ENCODE results near the gene AFDN. TPM values are rescaled to one million over a fixed set of nuclear protein-coding genes. Genes with fewer than 3 reads are reported as not detected.

The AFDN gene
- total RNA-seq, 3 donors from 2014 or later, result 93.1 to 292 (median 170) TPM

GRCh38 chr6:167949121-167949684 lies 122.5 kb downstream of the AFDN start:
- H3K27ac ChIP-seq, result no peak overlapping the region
- H3K4me3 ChIP-seq, result no peak overlapping the region
- H3K9me3 ChIP-seq, result no peaks in the 10 kb centered on the region
- intact Hi-C loops (cut with DNase I; ENCODE audit: low total_unique reads), result no loop called here
- H3K4me1 ChIP-seq, result no peaks in the 10 kb centered on the region
- TF ChIP-seq POLR2AphosphoS5 (IDR thresholded peaks at IDR 0.05) (no peak), POLR2A (IDR thresholded peaks at IDR 0.05) (no peak), CTCF (IDR thresholded peaks at IDR 0.05) (no peak)
- H3K27me3 ChIP-seq, result no peaks in the 10 kb centered on the region
- no peaks in the 10 kb centered on the region for H3K36me3 ChIP-seq
- no peak for DNase-seq (ENCODE audit: low spot score in 2 of 2)

- Histone ChIP-seq H3K4me1 (no peaks in the 10 kb centered on the region), H3K36me3 (no peaks in the 10 kb centered on the region), H3K27me3 (no peaks in the 10 kb centered on the region), H3K27ac (no peak overlapping the region), H3K9me3 (no peaks in the 10 kb centered on the region), H3K4me3 (no peak overlapping the region)
- intact Hi-C loops (cut with DNase I; ENCODE audit: low total_unique reads), result no loop called here
- TF ChIP-seq POLR2AphosphoS5 (IDR thresholded peaks at IDR 0.05) (no peak), POLR2A (IDR thresholded peaks at IDR 0.05) (no peak), CTCF (IDR thresholded peaks at IDR 0.05) (no peak)
- DNase-seq (ENCODE audit: low spot score in 2 of 2), result no peak
Observed at GRCh38 chr6:167951781-167952511, 125.2 kb downstream of the AFDN start.

- intact Hi-C loops (cut with DNase I; ENCODE audit: low total_unique reads), result no loop called here
- Histone ChIP-seq H3K4me1 (no peaks in the 10 kb centered on the region), H3K9me3 (no peaks in the 10 kb centered on the region), H3K36me3 (no peaks in the 10 kb centered on the region), H3K4me3 (no peak overlapping the region), H3K27ac (no peak overlapping the region), H3K27me3 (no peaks in the 10 kb centered on the region)
- no peak for TF ChIP-seq POLR2AphosphoS5 (IDR thresholded peaks at IDR 0.05)
- no peak for TF ChIP-seq CTCF (IDR thresholded peaks at IDR 0.05)
- TF ChIP-seq POLR2A (IDR thresholded peaks at IDR 0.05), result no peak
- DNase-seq (ENCODE audit: low spot score in 2 of 2), result no peak
Observed at GRCh38 chr6:167952512-167952859, 125.8 kb downstream of the AFDN start.

- no peak for TF ChIP-seq CTCF (IDR thresholded peaks at IDR 0.05)
- no peak for TF ChIP-seq POLR2A (IDR thresholded peaks at IDR 0.05)
- TF ChIP-seq POLR2AphosphoS5 (IDR thresholded peaks at IDR 0.05), result no peak
- no peak overlapping the region for H3K27ac ChIP-seq
- H3K27me3 ChIP-seq, result no peaks in the 10 kb centered on the region
- intact Hi-C loops (cut with DNase I; ENCODE audit: low total_unique reads), result no loop called here
- no peaks in the 10 kb centered on the region for H3K9me3 ChIP-seq
- H3K4me3 ChIP-seq, result no peak overlapping the region
- no peaks in the 10 kb centered on the region for H3K36me3 ChIP-seq
- no peak for DNase-seq (ENCODE audit: low spot score in 2 of 2)
- no peaks in the 10 kb centered on the region for H3K4me1 ChIP-seq
Observed at GRCh38 chr6:167953551-167953950, 126.8 kb downstream of the AFDN start.

- Histone ChIP-seq H3K36me3 (no peaks in the 10 kb centered on the region), H3K4me1 (no peaks in the 10 kb centered on the region), H3K27ac (no peak overlapping the region), H3K9me3 (no peaks in the 10 kb centered on the region), H3K4me3 (no peak overlapping the region), H3K27me3 (no peaks in the 10 kb centered on the region)
- DNase-seq (ENCODE audit: low spot score in 2 of 2), result no peak
- TF ChIP-seq CTCF (IDR thresholded peaks at IDR 0.05), result no peak
- no peak for TF ChIP-seq POLR2A (IDR thresholded peaks at IDR 0.05)
- TF ChIP-seq POLR2AphosphoS5 (IDR thresholded peaks at IDR 0.05), result no peak
- intact Hi-C loops (cut with DNase I; ENCODE audit: low total_unique reads), result no loop called here
Observed at GRCh38 chr6:167954151-167954550, 127.4 kb downstream of the AFDN start.
